Esophagus squamous epithelium (tissue), 4 donors: ENCODE results near the gene ADGRA3.

ENCODE experiments used
- CTCF ChIP-seq, 6 experiments: fragments of 450-650 bp in 4 of 6; fragments of 200-600 bp in 2 of 6; sonication (generic) in 2 of 6; IDR thresholded peaks; one replicate each; pipeline ENCODE4 v1.5.1; 2016 to 2019; ENCODE audit warnings: antibody characterized with exemption in 6 of 6, mild to moderate bottlenecking in 4 of 6, moderate library complexity in 4 of 6
- POLR2A ChIP-seq, 4 donors: fragments of 450-650 bp; IDR thresholded peaks; one replicate each; pipeline ENCODE4 v1.6.1; 2017; ENCODE audit warnings: antibody characterized with exemption in 4 of 4, mild to moderate bottlenecking in 4 of 4, moderate library complexity in 3 of 4

- TF ChIP-seq CTCF (IDR thresholded peaks at IDR 0.05) = no peak
- no peak for TF ChIP-seq POLR2A (IDR thresholded peaks at IDR 0.05)
These were observed 28.5 kb downstream of the ADGRA3 start for GRCh38 chr4:22487328-22487727.
